GM21786 (cell line): ENCODE data around the gene TRRAP.

Source experiments
- ATAC-seq: cut with Tn5 transposase; IDR thresholded peaks from one replicate; pipeline ENCODE4 v1.9.1; 2021; ENCODE audit not compliant: unreplicated experiment

TRRAP gene

GRCh38 chr7:98945852-98946251 is 67.5 kb downstream of the TRRAP start:
- ATAC-seq = no peak

GRCh38 chr7:98946389-98946788 is 68.1 kb downstream of the TRRAP start:
- no peak for ATAC-seq

GRCh38 chr7:98949336-98950044 is 71.2 kb downstream of the TRRAP start:
- ATAC-seq = no peak

- ATAC-seq = no peak
Observed at GRCh38 chr7:98955992-98956391, 77.7 kb downstream of the TRRAP start.

- ATAC-seq = no peak
Observed at GRCh38 chr7:98956469-98956868, 78.1 kb downstream of the TRRAP start.

- no peak for ATAC-seq
Observed at GRCh38 chr7:98956937-98957336, 78.6 kb downstream of the TRRAP start.

GRCh38 chr7:98957766-98958165 is 79.4 kb downstream of the TRRAP start:
- ATAC-seq = no peak

GRCh38 chr7:98958968-98959367 is 80.6 kb downstream of the TRRAP start:
- no peak for ATAC-seq

GRCh38 chr7:98963305-98963704 is 85.0 kb downstream of the TRRAP start:
- ATAC-seq = no peak

GRCh38 chr7:98964596-98964995 is 86.3 kb downstream of the TRRAP start:
- no peak for ATAC-seq

GRCh38 chr7:98968621-98969020 is 90.3 kb downstream of the TRRAP start:
- ATAC-seq = no peak

GRCh38 chr7:98969386-98969785 is 91.1 kb downstream of the TRRAP start:
- no peak for ATAC-seq

GRCh38 chr7:98970016-98970615 is 91.8 kb downstream of the TRRAP start:
- ATAC-seq = no peak

- no peak for ATAC-seq
Observed at GRCh38 chr7:98970805-98971204, 92.5 kb downstream of the TRRAP start.

- no peak for ATAC-seq
Observed at GRCh38 chr7:98974205-98974604, 95.9 kb downstream of the TRRAP start.

GRCh38 chr7:98974906-98975816 is 96.8 kb downstream of the TRRAP start:
- ATAC-seq = no peak

GRCh38 chr7:98976396-98977185 is 98.3 kb downstream of the TRRAP start:
- no peak for ATAC-seq

GRCh38 chr7:98978672-98979071 is 100.3 kb downstream of the TRRAP start:
- no peak for ATAC-seq

GRCh38 chr7:98981701-98982100 is 103.4 kb downstream of the TRRAP start:
- ATAC-seq = no peak

- ATAC-seq = no peak
Observed at GRCh38 chr7:98982686-98983085, 104.4 kb downstream of the TRRAP start.

- ATAC-seq = no peak
Observed at GRCh38 chr7:98984126-98984525, 105.8 kb downstream of the TRRAP start.
